GM23248 (cell line): ENCODE data around the gene DRAXIN.

ENCODE experiments used
- EZH2 ChIP-seq: fragments of 200-600 bp; sonication (generic); IDR thresholded peaks from 2 replicates; pipeline ENCODE4 v1.6.1; 2018; ENCODE audit warnings: antibody characterized with exemption, mild to moderate bottlenecking; ENCODE audit not compliant: insufficient read depth, poor library complexity, severe bottlenecking
- EZH2phosphoT487 ChIP-seq: fragments of 200-600 bp; sonication (generic); IDR thresholded peaks from 2 replicates; pipeline ENCODE4 v1.6.1; 2018; ENCODE audit warnings: antibody characterized with exemption, moderate library complexity, mild to moderate bottlenecking, low read depth; ENCODE audit not compliant: insufficient read depth

- TF ChIP-seq EZH2 (no peak), EZH2phosphoT487 (no peak)
These were observed 36.8 kb downstream of the DRAXIN start for GRCh38 chr1:11728126-11728806.
